HepG2 (cell line): ENCODE results near the gene KIF26B. TPM values are rescaled to one million over a fixed set of nuclear protein-coding genes. Genes with fewer than 3 reads are reported as not detected.

Source experiments
- ATAC-seq: fragments of 200-7000 bp; cut with Tn5 transposase; 3 replicates; pipeline ENCODE4 v1.9.1; 2020; ENCODE audit warnings: mild to moderate bottlenecking, moderate library complexity
- BruUV-seq: library from RNA; stranded (reverse); fragments of 400-500 nt; replicated peaks from 2 replicates; lab custom pipeline; 2021; lab: Mats Ljungman, UMichigan
- CTCF ChIA-PET: fragments of 300-600 bp; formaldehyde crosslinking; extraction: SDS; loops from one replicate; lab custom pipeline; 2021; ENCODE audit warnings: low total read pairs, inconsistent platforms, low intra/inter-chr PET ratio; lab: Yijun Ruan, JAX
- POLR2A ChIA-PET: fragments of 350-600 bp; sonication (Branson Sonifier 250); formaldehyde crosslinking; loops from one replicate; lab custom pipeline; 2020; ENCODE audit warnings: antibody characterized with exemption, inconsistent platforms; lab: Yijun Ruan, JAX
- DNase-seq: peaks from one replicate; pipeline ENCODE4 v3.0.0-alpha.2; 2015; ENCODE audit warnings: low spot score
- FAIRE-seq: peaks from 3 replicates; lab custom pipeline; 2011; peaks lifted over from hg19 to GRCh38; lab: Jason Lieb, UNC
- H2AFZ ChIP-seq: one replicate; pipeline ENCODE4 v1.6.1; 2011; ENCODE audit warnings: low read length, inconsistent platforms
- H3K27ac ChIP-seq: fragments of 300-600 bp; 3 replicates; pipeline ENCODE4 v1.8.0; 2011; ENCODE audit warnings: mixed run types, mild to moderate bottlenecking, mixed read lengths, low read length, inconsistent platforms; ENCODE audit not compliant: insufficient read depth; ENCODE audit errors: extremely low read length
- H3K27me3 ChIP-seq, 2 experiments: fragments of 200-600 bp in 1 of 2; 2 replicates in 1 of 2; 3 replicates in 1 of 2; pipeline versions ENCODE4 v1.6.0 to v1.8.0; 2011; ENCODE audit warnings: low read length in 2 of 2, mild to moderate bottlenecking in 2 of 2, moderate library complexity in 2 of 2, inconsistent platforms in 1 of 2; ENCODE audit not compliant: insufficient read depth in 2 of 2, control insufficient read depth in 1 of 2
- H3K36me3 ChIP-seq, 2 experiments: fragments of 200-600 bp in 1 of 2; replicated peaks in 1 of 2; 2 replicates in 1 of 2; 3 replicates in 1 of 2; pipeline versions ENCODE4 v1.5.1 to v1.8.0; 2011; ENCODE audit warnings: low read length in 2 of 2, inconsistent platforms in 1 of 2; ENCODE audit not compliant: insufficient read depth in 2 of 2, control insufficient read depth in 1 of 2
- H3K4me1 ChIP-seq: 2 replicates; pipeline ENCODE4 v1.5.1; 2012; ENCODE audit warnings: low read length, inconsistent platforms; ENCODE audit not compliant: insufficient read depth
- H3K4me2 ChIP-seq: 2 replicates; pipeline ENCODE4 v1.6.0; 2011; ENCODE audit warnings: low read depth, low read length, inconsistent platforms
- H3K4me3 ChIP-seq, 3 experiments: fragments of 200-600 bp in 1 of 3; sonication (generic), shearing (Covaris generic) in 1 of 3; replicated peaks in 1 of 3; 2 replicates each; pipeline ENCODE4 v1.5.1; 2011 to 2016; ENCODE audit warnings: low read length in 3 of 3, inconsistent platforms in 2 of 3, low read depth in 2 of 3, mild to moderate bottlenecking in 2 of 3, control low read depth in 1 of 3, mixed read lengths in 1 of 3; ENCODE audit not compliant: insufficient read depth in 1 of 3
- H3K79me2 ChIP-seq: one replicate; pipeline ENCODE4 v1.6.1; 2011; ENCODE audit warnings: low read length, inconsistent platforms; ENCODE audit not compliant: insufficient read depth
- H3K9ac ChIP-seq: 2 replicates; pipeline ENCODE4 v1.6.0; 2011; ENCODE audit warnings: mild to moderate bottlenecking, low read depth, low read length, inconsistent platforms; ENCODE audit not compliant: insufficient read depth
- H3K9me3 ChIP-seq: 2 replicates; pipeline ENCODE4 v1.5.1; 2012; ENCODE audit warnings: mild to moderate bottlenecking, low read length
- H4K20me1 ChIP-seq: 2 replicates; pipeline ENCODE4 v1.6.0; 2011; ENCODE audit warnings: inconsistent platforms, mild to moderate bottlenecking, low read length, moderate library complexity; ENCODE audit not compliant: insufficient read depth
- CEBPG ChIP-seq: IDR thresholded peaks from 2 replicates; pipeline ENCODE4 v1.6.1; 2016
- FLYWCH1 ChIP-seq: sonication (generic); formaldehyde crosslinking; IDR thresholded peaks from 2 replicates; pipeline ENCODE4 v1.8.1; 2023; ENCODE audit warnings: mild to moderate bottlenecking, missing genetic modification reagents
- MZF1 ChIP-seq: sonication (generic); formaldehyde crosslinking; IDR thresholded peaks from 2 replicates; pipeline ENCODE4 v1.8.1; 2023; ENCODE audit warnings: mild to moderate bottlenecking, missing genetic modification reagents, borderline replicate concordance
- PTBP1 ChIP-seq: fragments of 200-400 bp; formaldehyde crosslinking; IDR thresholded peaks from 2 replicates; pipeline ENCODE4 v1.6.1; 2018; ENCODE audit warnings: low read length, low read depth; ENCODE audit not compliant: poor library complexity, severe bottlenecking
- RCOR2 ChIP-seq: IDR thresholded peaks from 2 replicates; pipeline ENCODE4 v1.6.1; 2016; ENCODE audit warnings: missing biosample characterization, missing genetic modification reagents
- SIX1 ChIP-seq: sonication (generic); formaldehyde crosslinking; IDR thresholded peaks from 2 replicates; pipeline ENCODE4 v1.4.0; 2020; ENCODE audit warnings: missing genetic modification reagents, borderline replicate concordance
- ZNF136 ChIP-seq: sonication (generic); formaldehyde crosslinking; IDR thresholded peaks from 2 replicates; pipeline ENCODE4 v1.8.1; 2022; ENCODE audit warnings: low read depth, mild to moderate bottlenecking, moderate library complexity, missing genetic modification reagents
- ZNF343 ChIP-seq: sonication (generic); formaldehyde crosslinking; IDR thresholded peaks from 2 replicates; pipeline ENCODE4 v1.4.0; 2020; ENCODE audit warnings: mild to moderate bottlenecking, missing genetic modification reagents
- ZNF567 ChIP-seq: sonication (generic); formaldehyde crosslinking; IDR thresholded peaks from 2 replicates; pipeline ENCODE4 v1.8.1; 2023; ENCODE audit warnings: mild to moderate bottlenecking, missing genetic modification reagents, borderline replicate concordance
- WGBS: methylation state at CpG from one replicate; pipeline ENCODE4 v1.1.6; 2017; ENCODE audit warnings: low lambda C conversion rate; 5-methylcytosine and 5-hydroxymethylcytosine counted together
- in situ Hi-C: cut with HindIII; loops from 2 replicates; pipeline ENCODE4 v1.10.0; 2017; ENCODE audit warnings: low pct_unique_long_range_greater_than_20kb; ENCODE audit not compliant: extremely low pct_ligation_motif_present
- intact Hi-C: fragments of 100-400 bp; cut with micrococcal nuclease; formaldehyde crosslinking; loops from one replicate; pipeline ENCODE4 v1.10.0; 2022; ENCODE audit not compliant: unreplicated experiment
- polyA plus RNA-seq, 8 experiments: library from polyadenylated mRNA; depleted of rRNA in 3 of 8; stranded (reverse) in 7 of 8; unstranded in 1 of 8; fragments of >200 nt; fragmentation: Illumina TruSeq in 4 of 8; extraction: Trizol in 4 of 8; gene quantifications; 2 replicates each; pipeline versions ENCODE4 v1.2.1 to v1.2.3, GENCODE V29; 2011 to 2016; ENCODE audit warnings: low read depth in 4 of 8, missing spikeins in 1 of 8, mixed read lengths in 1 of 8; ENCODE audit not compliant: insufficient read depth in 1 of 8
- total RNA-seq, 5 experiments: library from RNA; depleted of rRNA; stranded (reverse); fragments of >200 nt; fragmentation: Illumina TruSeq; extraction: Trizol; gene quantifications; 2 replicates each; pipeline ENCODE4 v1.2.3, GENCODE V29; 2016; ENCODE audit warnings: low read depth in 1 of 5
- TF ChIP-seq, protein P1 (sequence below), 2 experiments: fragments of 450-650 bp in 1 of 2; sonication (generic) in 1 of 2; formaldehyde crosslinking; IDR thresholded peaks; 2 replicates each; pipeline versions ENCODE4 v1.5.0 to v1.8.0; 2020 to 2022; ENCODE audit warnings: mild to moderate bottlenecking in 1 of 2, missing genetic modification reagents in 1 of 2
- TF ChIP-seq, protein P2 (sequence below): sonication (generic); formaldehyde crosslinking; IDR thresholded peaks from 2 replicates; pipeline ENCODE4 v1.5.0; 2020; ENCODE audit warnings: missing genetic modification reagents

The KIF26B gene
- total and polyA plus RNA-seq, 2 of the 13 experiments (the other 11 are each of a cell fraction or from before 2014, with no cell fraction given): 0.08 to 0.09 TPM

DNA sequence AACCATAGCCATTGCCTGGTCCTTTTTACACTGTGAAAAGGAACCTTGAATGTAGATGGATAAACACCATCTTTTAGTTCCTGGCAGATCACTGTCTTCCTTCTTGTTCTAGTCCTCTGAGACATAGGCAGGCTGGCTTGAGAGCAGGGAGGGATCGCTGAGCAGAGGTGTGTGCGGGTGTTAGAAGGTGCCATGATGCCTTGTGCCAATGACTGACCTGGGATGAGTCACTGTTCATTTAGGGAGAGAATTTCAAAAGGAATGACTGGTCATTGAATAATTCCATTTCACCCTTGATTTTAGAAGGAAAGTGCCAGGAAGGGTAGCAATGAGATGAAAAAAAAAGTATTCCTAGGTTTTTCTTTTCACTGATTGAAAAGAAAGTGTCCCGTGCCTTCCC is 383.9 kb downstream of the KIF26B start:
- H3K9ac ChIP-seq: no peak overlapping the region
- no peaks in the 10 kb centered on the region for H3K4me1 ChIP-seq
- H3K9me3 ChIP-seq: no peaks in the 10 kb centered on the region
- no peaks in the 10 kb centered on the region for H3K36me3 ChIP-seq
- POLR2A ChIA-PET: no interaction called here
- ATAC-seq (no peak), FAIRE-seq (no peak), DNase-seq (no peak)
- no peaks in the 10 kb centered on the region for H4K20me1 ChIP-seq
- H2AFZ ChIP-seq: no peak overlapping the region
- no peak overlapping the region for H3K4me3 ChIP-seq
- BruUV-seq: no TSS peak
- CTCF ChIA-PET: no interaction called here
- in situ Hi-C loops (no loop called here), intact Hi-C loops (no loop called here)
- no peak for TF ChIP-seq FLYWCH1 (CRISPR knock-in tag)
- TF ChIP-seq, protein P1, sequence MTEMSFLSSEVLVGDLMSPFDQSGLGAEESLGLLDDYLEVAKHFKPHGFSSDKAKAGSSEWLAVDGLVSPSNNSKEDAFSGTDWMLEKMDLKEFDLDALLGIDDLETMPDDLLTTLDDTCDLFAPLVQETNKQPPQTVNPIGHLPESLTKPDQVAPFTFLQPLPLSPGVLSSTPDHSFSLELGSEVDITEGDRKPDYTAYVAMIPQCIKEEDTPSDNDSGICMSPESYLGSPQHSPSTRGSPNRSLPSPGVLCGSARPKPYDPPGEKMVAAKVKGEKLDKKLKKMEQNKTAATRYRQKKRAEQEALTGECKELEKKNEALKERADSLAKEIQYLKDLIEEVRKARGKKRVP (CRISPR knock-in tag; IDR thresholded peaks at IDR 0.05): no peak
- TF ChIP-seq ZNF567 (CRISPR knock-in tag): no peak
- no peak for TF ChIP-seq ZNF343
- TF ChIP-seq PTBP1: no peak
- TF ChIP-seq, protein P2, sequence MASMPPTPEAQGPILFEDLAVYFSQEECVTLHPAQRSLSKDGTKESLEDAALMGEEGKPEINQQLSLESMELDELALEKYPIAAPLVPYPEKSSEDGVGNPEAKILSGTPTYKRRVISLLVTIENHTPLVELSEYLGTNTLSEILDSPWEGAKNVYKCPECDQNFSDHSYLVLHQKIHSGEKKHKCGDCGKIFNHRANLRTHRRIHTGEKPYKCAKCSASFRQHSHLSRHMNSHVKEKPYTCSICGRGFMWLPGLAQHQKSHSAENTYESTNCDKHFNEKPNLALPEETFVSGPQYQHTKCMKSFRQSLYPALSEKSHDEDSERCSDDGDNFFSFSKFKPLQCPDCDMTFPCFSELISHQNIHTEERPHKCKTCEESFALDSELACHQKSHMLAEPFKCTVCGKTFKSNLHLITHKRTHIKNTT (CRISPR knock-in tag): no peak
- no peak for TF ChIP-seq MZF1 (CRISPR knock-in tag)
- no peak for TF ChIP-seq CEBPG (CRISPR knock-in tag)
- TF ChIP-seq RCOR2 (CRISPR knock-in tag): no peak
- no peak for TF ChIP-seq ZNF136 (CRISPR knock-in tag)
- TF ChIP-seq SIX1 (CRISPR knock-in tag): no peak
- no peaks in the 10 kb centered on the region for H3K79me2 ChIP-seq
- 58% methylated on average over 3 of the region's 3 CpGs for WGBS
- no peak overlapping the region for H3K4me2 ChIP-seq
- H3K27ac ChIP-seq: no peak overlapping the region
- H3K27me3 ChIP-seq: no peaks in the 10 kb centered on the region
